ENCODE measurements around the gene RRAD.

Gene RRAD

GRCh38 chr16:66972983-66973382, 47.6 kb upstream of the RRAD start:
- no peaks in the 10 kb centered on the region for H3K27me3 ChIP-seq (ENCODE audit: control insufficient read depth, low read length)
- H3K4me1 ChIP-seq (ENCODE audit: control insufficient read depth, low read length): no peaks in the 10 kb centered on the region
- H3K4me3 ChIP-seq (ENCODE audit: low read length): no peak overlapping the region
- no peak overlapping the region for H3K4me2 ChIP-seq (ENCODE audit: low read length)
- no peaks in the 10 kb centered on the region for H3F3A ChIP-seq (ENCODE audit: control insufficient read depth, insufficient read depth)
- no peaks in the 10 kb centered on the region for H3K79me2 ChIP-seq (ENCODE audit: control insufficient read depth, low read length)
- H3K9me3 ChIP-seq (ENCODE audit: control insufficient read depth, insufficient read depth, low read length): no peaks in the 10 kb centered on the region
- no peak overlapping the region for H3K27ac ChIP-seq (ENCODE audit: low read depth, low read length)
- H3K9me2 ChIP-seq (replicated peaks; ENCODE audit: control insufficient read depth, low read length): no peaks in the 10 kb centered on the region
- no peaks in the 10 kb centered on the region for H3K36me3 ChIP-seq (ENCODE audit: control insufficient read depth, low read length)
- TF ChIP-seq EZH2phosphoT487 (IDR thresholded peaks at IDR 0.05; ENCODE audit: borderline replicate concordance, low read length) (no peak), CTCF (IDR thresholded peaks at IDR 0.05; ENCODE audit: low read depth, low read length, poor library complexity, severe bottlenecking) (no peak)
- 0 out of 2 replicates have a peak, but pooled peaks cover 4% of the 10 kb centered on the region for H4K20me1 ChIP-seq (ENCODE audit: control insufficient read depth, insufficient read depth, low read depth, low read length)

- no peak overlapping the region for H3K27ac ChIP-seq (ENCODE audit: low read depth, low read length)
- H3K4me2 ChIP-seq (ENCODE audit: low read length): no peak overlapping the region
- H3K79me2 ChIP-seq (ENCODE audit: control insufficient read depth, low read length): no peaks in the 10 kb centered on the region
- H3K9me2 ChIP-seq (replicated peaks; ENCODE audit: control insufficient read depth, low read length): no peaks in the 10 kb centered on the region
- H3K36me3 ChIP-seq (ENCODE audit: control insufficient read depth, low read length): no peaks in the 10 kb centered on the region
- H3F3A ChIP-seq (ENCODE audit: control insufficient read depth, insufficient read depth): no peaks in the 10 kb centered on the region
- no peaks in the 10 kb centered on the region for H3K9me3 ChIP-seq (ENCODE audit: control insufficient read depth, insufficient read depth, low read length)
- no peaks in the 10 kb centered on the region for H3K4me1 ChIP-seq (ENCODE audit: control insufficient read depth, low read length)
- H3K27me3 ChIP-seq (ENCODE audit: control insufficient read depth, low read length): no peaks in the 10 kb centered on the region
- 0 out of 2 replicates have a peak, but pooled peaks cover 4% of the 10 kb centered on the region for H4K20me1 ChIP-seq (ENCODE audit: control insufficient read depth, insufficient read depth, low read depth, low read length)
- TF ChIP-seq EZH2phosphoT487 (IDR thresholded peaks at IDR 0.05; ENCODE audit: borderline replicate concordance, low read length): no peak
- no peak for TF ChIP-seq CTCF (IDR thresholded peaks at IDR 0.05; ENCODE audit: low read depth, low read length, poor library complexity, severe bottlenecking)
- no peak overlapping the region for H3K4me3 ChIP-seq (ENCODE audit: low read length)
These were observed 45.7 kb upstream of the RRAD start for GRCh38 chr16:66970775-66971720.

GRCh38 chr16:66968847-66969246, 43.5 kb upstream of the RRAD start:
- TF ChIP-seq EZH2phosphoT487 (IDR thresholded peaks at IDR 0.05; ENCODE audit: borderline replicate concordance, low read length) (no peak), CTCF (IDR thresholded peaks at IDR 0.05; ENCODE audit: low read depth, low read length, poor library complexity, severe bottlenecking) (no peak)
- H3F3A ChIP-seq (ENCODE audit: control insufficient read depth, insufficient read depth): no peaks in the 10 kb centered on the region
- H3K4me1 ChIP-seq (ENCODE audit: control insufficient read depth, low read length): no peaks in the 10 kb centered on the region
- H3K36me3 ChIP-seq (ENCODE audit: control insufficient read depth, low read length): no peaks in the 10 kb centered on the region
- no peak overlapping the region for H3K4me2 ChIP-seq (ENCODE audit: low read length)
- no peaks in the 10 kb centered on the region for H3K9me2 ChIP-seq (replicated peaks; ENCODE audit: control insufficient read depth, low read length)
- no peaks in the 10 kb centered on the region for H3K27me3 ChIP-seq (ENCODE audit: control insufficient read depth, low read length)
- H3K79me2 ChIP-seq (ENCODE audit: control insufficient read depth, low read length): no peaks in the 10 kb centered on the region
- no peak overlapping the region for H3K27ac ChIP-seq (ENCODE audit: low read depth, low read length)
- no peaks in the 10 kb centered on the region for H3K9me3 ChIP-seq (ENCODE audit: control insufficient read depth, insufficient read depth, low read length)
- 0 out of 2 replicates have a peak, but pooled peaks cover 4% of the 10 kb centered on the region for H4K20me1 ChIP-seq (ENCODE audit: control insufficient read depth, insufficient read depth, low read depth, low read length)
- H3K4me3 ChIP-seq (ENCODE audit: low read length): no peak overlapping the region

Data from DOHH2 (cell line).